Measurements from ENCODE around the gene TMPRSS9.
A peak's percentile ranks its signal among the peaks of the same experiment; 100 is the strongest.
"Not testable (repeated sequence)": the region's sequence is repeated elsewhere in the genome, so short reads cannot be mapped to it uniquely, and the experiment has no call there.

The TMPRSS9 gene

DNA sequence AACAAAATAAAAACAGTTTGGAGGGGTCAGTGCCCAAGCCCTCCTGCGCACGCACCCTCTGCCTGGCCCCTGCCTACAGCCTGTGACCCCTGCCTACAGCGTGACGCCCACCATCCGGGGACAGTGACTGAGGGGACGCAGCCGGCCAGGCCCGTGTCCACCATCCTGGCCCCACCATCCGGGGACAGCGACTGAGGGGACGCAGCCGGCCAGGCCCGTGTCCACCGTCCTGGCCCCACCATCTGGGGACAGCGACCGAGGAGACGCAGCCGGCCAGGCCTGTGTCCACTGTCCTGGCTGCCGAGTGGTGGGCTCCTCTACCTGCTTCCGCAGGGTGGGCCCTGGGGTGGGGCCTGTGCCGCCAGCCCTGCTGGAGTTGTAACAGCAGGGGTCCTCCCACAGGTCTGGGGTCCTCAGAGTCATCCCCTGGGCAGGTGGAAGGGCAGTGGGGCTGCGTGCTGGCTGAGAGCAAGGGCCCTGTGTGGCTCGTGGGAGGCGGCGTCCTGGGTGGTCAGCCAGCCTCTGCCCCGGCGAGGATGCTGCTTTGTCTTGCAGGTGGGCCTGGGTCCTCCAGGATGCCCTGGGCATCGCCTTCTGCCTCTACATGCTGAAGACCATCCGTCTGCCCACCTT, 17.3 kb upstream of the TMPRSS9 start:
- DNase-seq (ENCODE audit: low spot score): no peak

DNA sequence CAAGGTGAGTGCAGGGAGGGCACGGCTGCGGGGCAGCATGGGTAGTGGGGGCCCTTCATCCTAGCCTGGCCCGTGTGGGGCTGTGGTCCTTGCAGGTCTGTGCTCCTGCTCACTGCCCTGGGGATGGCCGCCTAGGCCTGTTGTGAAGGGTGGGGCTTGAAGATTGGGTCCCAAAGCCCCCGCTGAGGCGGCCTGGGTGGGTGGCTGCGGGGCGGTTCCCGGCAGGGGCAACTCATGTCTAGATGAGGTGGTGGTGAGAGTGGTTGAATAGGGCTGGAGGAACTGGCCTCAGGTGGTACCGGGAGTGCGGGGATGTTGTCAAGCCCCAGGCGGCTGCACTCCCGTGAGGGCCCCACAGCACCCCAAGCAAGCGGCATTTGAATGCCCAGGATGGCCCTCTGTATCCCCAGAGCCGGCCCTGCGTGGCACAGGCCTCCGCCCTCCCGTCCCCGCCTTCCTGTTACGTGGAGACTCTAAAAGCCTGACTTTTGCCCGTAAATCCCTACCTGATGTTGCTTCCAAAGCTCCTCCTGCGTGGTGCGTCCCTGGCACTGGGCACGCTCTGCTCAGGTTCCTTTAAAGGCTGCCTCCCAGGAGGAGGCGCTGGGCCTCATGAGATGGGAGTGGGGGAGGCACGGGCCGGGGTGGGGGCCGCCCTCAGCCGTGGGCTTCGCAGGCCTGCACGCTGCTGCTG, 16.6 kb upstream of the TMPRSS9 start:
- DNase-seq (ENCODE audit: low spot score): no peak

DNA sequence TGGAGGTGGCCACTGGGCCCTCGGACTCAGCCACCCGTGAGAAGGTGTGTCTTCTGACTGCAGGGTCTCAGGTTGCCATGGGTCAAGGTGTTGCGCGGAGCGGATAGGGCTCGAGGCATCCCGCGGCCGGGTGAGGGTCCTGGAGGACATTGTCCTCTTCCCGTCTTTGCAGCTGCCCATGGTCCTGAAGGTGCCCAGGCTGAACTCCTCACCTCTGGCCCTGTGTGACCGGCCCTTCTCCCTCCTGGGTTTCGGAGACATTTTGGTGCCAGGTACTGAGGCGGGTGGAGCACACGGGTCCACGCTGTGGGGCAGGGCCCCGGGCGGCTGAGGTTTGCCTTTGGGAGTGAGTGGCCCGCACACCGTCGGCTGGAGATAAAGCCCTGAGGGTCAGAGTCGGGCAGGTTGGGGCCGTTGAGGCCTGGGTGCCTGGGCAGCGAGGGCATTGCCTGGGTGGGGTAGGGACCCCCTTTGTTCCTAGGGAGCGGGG, 15.6 kb upstream of the TMPRSS9 start:
- no peak for DNase-seq (ENCODE audit: low spot score)

DNA sequence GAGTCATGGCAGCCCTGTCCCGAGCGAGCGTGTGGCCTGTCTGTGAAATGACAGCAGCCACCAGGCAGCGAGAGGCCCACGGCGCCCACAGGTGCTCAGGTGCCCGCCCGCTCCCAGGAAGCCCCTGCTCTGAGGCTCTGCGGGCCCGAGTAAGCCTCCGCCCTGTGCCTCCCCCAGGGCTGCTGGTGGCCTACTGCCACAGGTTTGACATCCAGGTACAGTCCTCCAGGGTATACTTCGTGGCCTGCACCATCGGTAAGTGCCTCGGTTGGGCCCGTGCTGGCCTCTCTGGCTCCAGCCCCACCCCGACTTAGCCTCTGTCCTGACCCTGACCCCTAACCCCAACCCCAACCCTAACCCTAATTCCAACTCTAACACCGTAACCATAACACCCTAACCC, 15.0 kb upstream of the TMPRSS9 start:
- DNase-seq (ENCODE audit: low spot score): no peak

DNA sequence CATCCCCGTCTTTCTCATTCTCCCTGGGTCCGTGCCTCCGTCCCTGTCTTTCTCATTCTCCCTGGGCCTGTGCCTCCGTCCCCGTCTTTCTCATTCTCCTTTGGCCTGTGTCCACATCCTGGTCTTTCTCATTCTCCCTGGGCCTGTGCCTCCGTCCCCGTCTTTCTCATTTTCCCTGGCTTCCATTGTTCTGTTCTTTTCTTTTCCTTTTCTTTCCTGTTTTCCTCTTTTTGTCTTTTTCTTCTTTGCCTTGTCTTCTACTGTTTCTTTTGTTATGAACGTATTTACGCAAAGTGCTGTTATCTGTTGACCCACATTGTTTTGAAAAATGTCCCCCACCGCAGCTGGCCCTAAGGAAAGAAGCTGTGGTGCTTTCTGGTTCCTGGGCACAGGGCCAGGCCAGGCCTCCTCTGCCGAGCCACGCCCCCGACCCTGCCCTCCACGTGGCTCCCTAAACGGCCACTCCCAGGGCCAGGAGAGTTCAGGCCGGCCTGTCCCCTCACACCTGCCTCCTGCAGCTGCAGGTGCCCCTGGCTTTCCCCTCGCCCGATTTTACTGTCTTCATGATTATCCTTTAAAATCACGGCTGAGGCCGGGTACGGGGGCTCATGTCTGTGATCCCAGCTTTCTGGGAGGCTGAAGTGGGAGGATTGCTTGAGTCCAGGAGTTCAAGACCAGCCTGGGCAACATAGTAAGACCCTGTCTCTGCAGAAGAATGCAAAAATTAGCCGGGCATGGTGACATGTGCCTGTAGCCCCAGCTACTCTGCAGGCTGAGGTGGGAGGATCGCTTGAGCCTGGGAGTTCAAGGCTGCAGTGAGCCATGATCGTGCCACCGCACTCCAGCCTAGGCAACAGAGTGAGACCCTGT, 14.0 kb upstream of the TMPRSS9 start:
- DNase-seq (ENCODE audit: low spot score): no peak

DNA sequence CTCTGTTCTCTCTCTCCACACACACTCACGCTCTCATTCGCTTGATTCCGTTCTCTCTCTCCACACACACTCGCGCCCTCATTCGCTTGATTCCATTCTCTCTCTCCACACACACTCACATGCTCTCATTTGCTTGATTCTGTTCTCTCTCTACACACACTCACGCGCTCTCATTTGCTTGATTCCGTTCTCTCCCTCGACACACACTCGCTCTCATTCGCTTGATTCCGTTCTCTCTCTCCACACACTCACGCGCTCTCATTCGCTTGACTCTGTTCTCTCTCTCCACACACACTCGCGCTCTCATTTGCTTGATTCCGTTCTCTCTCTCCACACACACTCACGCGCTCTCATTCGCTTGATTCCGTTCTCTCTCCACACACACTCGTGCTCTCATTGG, 10.2 kb upstream of the TMPRSS9 start:
- not testable (repeated sequence) for DNase-seq (ENCODE audit: low spot score)

DNA sequence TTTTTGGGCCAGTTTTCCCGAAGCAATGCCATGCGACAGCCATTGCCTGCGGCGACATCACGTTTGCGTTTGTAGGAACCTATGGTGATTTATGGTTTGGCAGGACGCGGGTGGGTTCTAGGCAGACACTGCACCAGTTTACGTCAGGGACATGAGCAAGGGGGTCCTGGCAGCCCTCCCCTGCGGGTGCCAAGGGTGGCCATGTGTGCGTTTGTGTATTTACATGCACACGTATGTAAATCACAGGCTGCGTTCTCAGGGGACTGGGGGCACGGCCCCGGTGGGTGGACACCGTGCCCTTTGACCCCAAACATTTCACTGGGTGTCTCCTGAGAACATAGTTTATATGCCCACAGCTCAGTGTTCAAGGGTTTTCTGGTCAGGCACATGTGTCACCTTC, 9.4 kb upstream of the TMPRSS9 start:
- no peak for DNase-seq (ENCODE audit: low spot score)

DNA sequence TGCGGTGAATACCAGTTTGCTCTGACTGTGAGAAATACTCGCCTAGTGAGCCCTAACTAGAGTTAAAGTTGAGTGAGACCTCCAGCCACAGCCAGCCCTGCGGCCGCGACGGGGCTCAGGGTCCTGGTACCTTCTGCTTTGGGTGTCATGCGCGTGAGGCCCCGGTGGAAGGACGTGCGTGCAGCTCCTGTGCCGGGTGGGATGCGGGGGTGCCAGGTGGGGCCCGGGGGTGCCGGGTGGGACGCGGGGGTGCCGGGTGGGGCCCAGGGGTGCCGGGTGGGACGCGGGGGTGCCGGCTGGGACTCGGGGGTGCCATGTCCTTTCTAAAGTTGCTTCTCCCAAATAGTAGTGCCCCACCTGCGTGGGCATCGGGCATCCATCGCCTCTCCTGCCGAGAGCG, 8.5 kb upstream of the TMPRSS9 start:
- DNase-seq (ENCODE audit: low spot score): no peak

DNA sequence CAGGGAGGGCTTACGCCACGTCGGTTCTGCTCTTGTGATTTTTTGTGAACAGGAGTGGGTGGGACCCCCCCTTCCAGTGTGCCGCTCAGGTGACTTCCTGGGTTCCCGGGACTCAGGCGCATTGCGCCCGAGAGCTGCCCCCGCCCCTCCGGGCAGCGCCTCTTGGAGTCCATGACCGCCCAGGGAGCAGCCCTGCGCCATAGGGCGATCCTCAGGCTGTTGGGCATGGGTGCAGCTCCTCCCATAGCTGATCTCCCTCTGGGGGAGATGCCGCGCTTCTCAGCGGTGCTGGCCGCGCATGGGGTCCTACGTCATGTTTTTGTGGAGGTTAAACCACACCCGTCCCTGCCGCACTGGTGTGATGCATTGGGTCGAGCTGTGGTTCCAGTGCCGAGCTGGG, 7.9 kb upstream of the TMPRSS9 start:
- no peak for DNase-seq (ENCODE audit: low spot score)

DNA sequence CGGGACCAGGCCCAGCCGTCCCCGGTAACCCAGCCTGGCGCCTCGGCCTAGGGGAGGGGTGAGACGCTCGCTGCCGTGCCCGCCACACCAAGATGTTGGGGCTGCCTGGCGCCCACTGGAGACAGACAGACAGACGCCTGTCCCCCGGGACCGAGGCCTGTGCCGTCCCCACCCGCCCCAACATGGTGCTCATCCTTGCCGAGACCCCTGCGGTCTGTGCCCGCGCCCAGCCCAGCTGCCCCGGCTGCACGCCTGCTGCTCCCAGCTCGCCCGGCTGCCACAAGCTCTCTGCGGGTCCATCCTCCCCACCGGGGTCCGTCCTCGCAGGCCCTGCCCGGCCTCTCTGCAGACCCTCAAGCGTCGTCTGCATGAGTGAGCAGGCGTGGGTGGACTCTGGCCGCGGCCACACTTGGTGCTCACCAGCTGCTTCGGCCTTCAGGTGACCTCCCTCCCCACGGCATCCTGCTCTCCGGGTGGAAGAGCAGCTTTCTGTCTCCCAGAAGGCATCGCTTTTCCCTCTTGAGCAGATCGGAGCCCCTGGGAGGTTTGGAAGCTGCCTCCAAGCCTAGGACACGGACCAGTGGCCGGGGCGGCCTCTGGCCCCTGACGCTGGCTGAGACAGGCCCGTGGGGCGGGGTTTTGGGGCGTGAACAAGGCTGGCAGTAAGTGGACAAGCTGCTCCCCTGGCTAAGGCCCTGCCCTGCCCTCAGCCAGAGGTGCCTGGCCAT, 6.7 kb upstream of the TMPRSS9 start:
- DNase-seq (ENCODE audit: low spot score): no peak

DNA sequence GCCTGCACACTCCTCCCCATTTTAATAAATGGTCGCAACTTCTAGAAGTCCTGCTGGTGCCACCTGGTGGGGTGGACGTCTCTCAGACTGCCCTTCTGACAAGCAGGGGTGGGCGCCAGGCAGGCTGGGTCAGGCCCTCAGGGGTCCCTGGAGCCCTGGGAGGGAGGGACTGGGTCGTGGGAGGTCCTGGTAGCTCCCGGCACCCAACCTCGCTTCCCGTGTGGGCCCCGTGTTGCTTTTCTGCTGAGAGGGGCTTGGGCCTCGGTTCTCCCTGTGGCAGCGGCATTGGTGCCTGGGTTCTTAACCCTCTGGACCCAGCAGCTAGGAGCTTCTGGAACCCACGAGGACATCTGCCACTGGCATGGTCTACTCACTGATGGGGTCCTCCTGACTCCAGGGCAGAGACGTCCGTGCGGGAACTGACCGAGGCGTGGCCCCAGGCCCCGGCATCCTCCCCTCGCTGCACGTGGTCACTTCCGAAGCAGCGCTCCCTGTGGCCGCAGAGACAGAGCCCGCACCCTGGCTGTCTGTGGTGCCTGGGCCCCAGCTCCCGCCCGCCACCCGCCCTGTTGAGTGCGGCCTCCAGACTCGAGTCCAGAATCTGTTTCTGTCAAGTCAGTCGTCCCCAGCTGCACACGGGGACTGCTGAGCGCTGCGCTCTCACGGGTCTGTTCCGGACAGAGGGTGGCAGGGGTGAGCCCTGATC, 6.0 kb upstream of the TMPRSS9 start:
- DNase-seq (ENCODE audit: low spot score): no peak

DNA sequence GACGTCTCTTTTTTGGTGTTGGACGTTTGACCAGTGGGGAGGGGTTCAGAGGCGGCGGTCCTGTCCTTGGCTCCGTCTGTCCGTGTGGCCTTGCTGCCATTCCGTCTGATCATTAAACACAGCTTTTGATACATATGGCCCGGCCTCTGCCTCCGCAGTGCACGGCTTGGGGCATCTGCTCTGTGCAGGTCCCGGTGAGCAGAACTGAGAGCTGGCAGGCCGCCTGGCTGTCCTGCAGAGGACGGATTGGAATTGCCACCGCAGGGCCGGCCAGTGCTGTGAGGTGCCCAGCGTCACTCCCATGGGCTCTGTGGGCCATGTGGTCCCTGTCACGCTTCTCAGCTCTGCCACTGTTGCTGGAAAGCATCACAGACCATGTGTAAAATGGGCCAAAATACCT, 5.4 kb upstream of the TMPRSS9 start:
- no peak for DNase-seq (ENCODE audit: low spot score)

DNA sequence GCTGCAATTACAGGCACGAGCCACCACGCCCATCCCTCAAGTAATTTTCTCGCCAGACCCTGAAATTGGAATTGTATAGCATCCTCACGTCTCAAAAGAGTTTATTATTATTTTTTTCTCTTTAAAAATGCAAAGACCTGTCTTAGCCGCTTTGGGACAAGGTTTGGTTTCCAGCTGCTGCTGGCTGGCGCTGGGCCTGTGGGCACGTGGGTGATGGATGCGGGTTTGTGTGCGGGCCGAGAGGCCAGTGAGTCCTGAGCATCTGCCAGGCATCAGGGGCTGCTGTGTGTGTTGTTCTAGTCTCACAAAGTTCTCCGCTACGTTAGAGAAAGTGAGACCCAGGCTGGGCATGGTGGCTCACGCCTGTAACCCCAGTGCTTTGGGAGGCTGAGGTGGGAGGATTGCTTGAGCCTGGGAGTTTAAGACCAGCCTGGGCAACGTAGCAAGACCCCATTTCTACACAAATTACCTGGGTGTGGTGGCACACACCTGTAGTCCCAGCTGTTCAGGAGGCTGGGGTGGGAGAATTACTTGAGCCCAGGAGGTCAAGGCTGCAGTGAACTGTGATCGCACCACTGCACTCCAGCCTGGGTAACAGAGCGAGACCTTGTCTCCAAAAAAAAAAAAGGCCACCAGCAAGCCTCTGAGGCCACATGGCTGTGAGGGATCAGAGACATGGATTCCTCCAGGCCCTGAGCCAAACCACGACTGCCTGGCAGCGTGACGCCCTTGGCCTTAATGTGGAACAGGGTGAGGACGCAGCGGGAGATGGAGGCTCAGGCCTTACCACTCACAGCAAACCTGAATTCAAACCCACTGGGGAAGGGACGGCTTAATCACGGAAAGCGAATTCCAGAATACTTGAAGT, 4.7 kb upstream of the TMPRSS9 start:
- DNase-seq (ENCODE audit: low spot score): no peak

DNA sequence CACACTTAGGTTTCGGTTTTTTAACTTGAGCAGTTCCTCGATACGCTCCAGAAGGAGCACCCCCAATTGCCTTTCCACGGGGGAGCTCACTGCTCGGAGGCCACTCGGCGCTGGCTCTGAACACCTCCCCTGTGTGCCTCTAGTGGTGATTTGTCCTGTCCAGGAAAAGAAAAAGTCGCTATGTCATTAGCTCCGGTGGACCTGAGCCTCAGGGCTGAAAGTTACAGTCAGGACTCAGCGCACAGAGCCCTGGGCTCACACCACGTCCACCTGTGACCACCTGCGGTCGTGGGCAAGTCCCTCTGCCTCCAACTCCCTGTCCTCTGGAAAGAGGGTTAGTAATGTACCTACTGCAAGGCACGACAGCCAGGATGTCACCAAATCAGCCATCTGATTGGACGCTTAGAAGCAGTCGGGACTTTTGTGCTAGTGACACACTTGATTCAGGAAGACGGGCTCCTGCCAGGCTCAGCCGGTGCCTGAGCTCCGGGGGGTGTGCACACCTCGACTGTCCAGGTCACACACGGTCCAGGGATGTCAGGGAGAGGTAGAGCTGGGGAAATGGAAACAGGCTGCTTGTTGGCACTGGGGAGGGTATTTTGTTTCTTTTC, 3.9 kb upstream of the TMPRSS9 start:
- DNase-seq (ENCODE audit: low spot score): peak; percentile 36

DNA sequence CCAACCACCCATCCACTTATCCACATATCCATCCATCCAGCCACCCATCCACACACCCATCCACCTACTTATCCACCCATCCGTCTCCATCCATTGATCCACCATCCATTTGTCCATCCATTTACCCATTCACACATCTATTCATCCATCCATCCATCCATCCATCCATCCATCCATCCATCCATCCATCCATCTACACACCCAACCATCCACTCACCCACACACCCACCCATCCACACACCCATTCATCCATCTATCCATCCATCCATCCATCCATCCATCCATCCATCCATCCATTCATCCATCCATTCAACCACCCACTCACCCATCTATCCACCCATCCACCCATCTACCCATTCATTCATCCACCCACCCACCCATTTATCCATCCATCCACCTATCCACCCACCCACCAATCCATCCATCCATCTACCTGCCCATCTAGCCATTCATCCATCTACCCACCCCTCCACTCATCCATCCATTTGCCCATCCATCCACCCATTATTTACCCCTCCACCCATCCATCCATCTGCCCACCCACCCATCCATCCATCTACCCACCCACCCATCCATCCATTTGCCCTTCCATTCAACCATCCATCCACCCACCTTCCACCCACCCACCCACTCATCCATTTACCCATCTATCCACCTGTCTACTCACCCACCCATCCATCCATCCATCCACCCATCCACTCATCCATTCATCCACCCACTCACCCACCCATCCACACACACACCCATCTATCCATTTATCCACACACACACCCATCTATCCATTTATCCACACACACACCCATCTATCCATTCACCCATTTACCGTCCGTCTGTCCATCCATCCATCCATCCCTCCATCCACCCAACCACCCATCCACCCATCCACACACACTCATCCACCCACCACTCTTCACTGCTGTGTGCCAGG, 2.5 kb upstream of the TMPRSS9 start:
- DNase-seq (ENCODE audit: low spot score): no peak

DNA sequence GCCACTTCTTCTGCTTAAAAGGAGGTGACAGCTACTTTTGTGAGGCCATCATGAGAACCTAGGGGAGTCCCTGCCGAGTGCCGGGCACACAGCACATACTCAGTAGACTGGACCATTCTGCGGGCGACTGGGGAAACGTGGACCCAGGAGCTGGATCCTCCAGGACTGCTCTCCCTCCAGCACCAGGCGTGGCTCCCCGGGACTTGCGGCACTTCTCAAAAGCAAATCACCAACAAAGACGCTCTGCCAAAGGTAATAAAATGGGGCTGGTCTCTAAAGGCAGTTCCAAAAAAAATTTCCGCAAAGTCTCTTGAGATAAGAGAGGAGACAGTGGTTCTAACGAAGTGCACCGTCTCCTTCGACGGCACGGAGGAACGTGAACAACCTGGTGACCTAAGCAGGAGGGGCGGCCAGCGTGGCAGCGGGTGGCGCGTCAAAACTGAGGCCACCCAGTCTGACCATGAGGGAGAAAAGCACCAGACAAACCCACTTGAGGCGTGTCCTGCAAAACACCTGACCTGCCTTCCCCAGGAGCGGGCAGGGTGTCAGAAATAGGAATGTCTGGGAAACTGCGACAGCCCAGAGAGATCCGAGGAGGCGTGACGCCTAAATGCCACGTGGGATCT, 1.4 kb upstream of the TMPRSS9 start:
- peak; percentile 45 for DNase-seq (ENCODE audit: low spot score)

DNA sequence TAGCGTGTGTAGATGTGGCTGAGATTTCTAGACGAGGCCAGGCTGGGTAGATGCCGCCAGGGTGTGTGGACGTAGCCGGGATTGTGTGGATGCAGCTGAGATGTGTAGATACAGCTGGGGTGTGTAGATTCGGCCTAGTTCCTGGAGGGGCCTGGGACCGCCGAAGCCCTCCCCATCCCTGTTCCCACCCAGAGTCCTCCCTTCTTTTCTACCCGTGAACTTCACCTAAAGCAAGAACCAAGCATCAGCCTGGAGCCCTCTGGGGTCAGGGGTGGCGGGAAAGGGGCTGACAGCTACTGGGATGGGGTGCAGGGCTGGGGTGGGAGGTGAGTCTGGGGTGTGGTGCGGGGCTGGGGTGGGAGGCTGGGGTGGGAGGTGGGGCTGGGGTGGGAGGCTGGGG, 768 bp downstream of the TMPRSS9 start:
- DNase-seq (ENCODE audit: low spot score): peak; percentile 49

DNA sequence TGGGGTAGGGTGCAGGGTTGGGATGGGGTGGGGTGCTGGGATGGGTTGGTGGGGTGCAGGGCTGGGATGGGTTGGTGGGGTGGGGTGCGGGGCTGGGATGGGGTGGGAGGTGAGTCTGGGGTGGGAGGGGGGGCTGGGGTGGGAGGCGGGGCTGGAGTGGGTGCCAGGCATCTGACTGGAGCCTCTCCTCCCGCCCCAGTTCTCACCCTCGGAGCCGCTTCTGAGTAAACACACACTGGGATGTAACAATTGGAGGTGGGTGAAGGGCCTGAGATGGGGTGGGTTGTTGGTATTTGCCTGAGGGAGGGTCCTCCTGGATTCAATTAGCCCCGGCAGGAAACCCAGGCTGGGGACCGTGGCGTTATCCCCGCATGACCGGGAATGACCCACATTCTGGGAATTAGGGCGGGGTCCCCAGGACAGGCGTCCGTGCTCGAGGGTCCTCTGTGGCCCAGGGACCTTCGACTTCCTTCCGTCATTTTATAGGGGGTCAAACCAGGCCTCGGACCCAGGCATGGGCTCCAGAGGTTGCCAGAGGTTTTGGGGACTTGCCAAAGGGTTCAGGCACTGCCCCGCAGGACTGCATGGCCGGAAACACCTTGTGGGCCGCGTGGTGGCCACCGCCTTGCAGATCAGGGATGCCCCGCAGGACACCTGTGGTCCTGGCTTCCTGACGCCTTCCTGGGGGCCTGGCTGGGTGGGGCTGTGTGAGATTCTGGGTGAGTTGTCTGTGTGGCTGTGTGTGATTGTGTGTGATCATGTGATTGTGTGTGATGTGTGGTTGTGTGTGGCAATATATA, 1.4 kb downstream of the TMPRSS9 start:
- DNase-seq (ENCODE audit: low spot score): peak; percentile 39

Measured in D341Med (cell line).